ENCODE measurements around the gene ATP6V0A4. TPM values are rescaled to one million over a fixed set of nuclear protein-coding genes. Genes with fewer than 3 reads are reported as not detected.

Gene ATP6V0A4
- total RNA-seq, 4 donors from 2014 or later = not detected

- DNase-seq = no peak
- in situ Hi-C loops (cut with MboI; ENCODE audit: low pct_ligation_motif_present in 1 of 4, low pct_unique_long_range_greater_than_20kb in 1 of 4, low sequenced_read_pairs in 3 of 4) (no loop called here), intact Hi-C loops (cut with DNase I; ENCODE audit: low total_unique reads) (no loop called here)
- no peaks in the 10 kb centered on the region for H3K4me1 ChIP-seq
- no peaks in the 10 kb centered on the region for H3K36me3 ChIP-seq
- no peaks in the 10 kb centered on the region for H3K27me3 ChIP-seq
- H3K9me3 ChIP-seq = no peaks in the 10 kb centered on the region
- 79 to 89% methylated on average over 11 of the region's 11 CpGs for WGBS, 2 donors (ENCODE audit: low coverage in 1 of 2)
- TF ChIP-seq CTCF (IDR thresholded peaks at IDR 0.05) (no peak), POLR2AphosphoS5 (IDR thresholded peaks at IDR 0.05) (no peak), EP300 (IDR thresholded peaks at IDR 0.05; ENCODE audit: low read depth) (no peak), POLR2A (IDR thresholded peaks at IDR 0.05) (no peak)
- H3K4me3 ChIP-seq = no peak overlapping the region
- no peak overlapping the region for H3K27ac ChIP-seq
Measured at GRCh38 chr7:138825049-138825721, 27.2 kb upstream of the ATP6V0A4 start.

GRCh38 chr7:138822867-138823535, 25.0 kb upstream of the ATP6V0A4 start:
- no peak for DNase-seq
- Histone ChIP-seq H3K4me1 (no peaks in the 10 kb centered on the region), H3K27me3 (no peaks in the 10 kb centered on the region), H3K27ac (no peak overlapping the region), H3K4me3 (no peak overlapping the region), H3K36me3 (no peaks in the 10 kb centered on the region), H3K9me3 (no peaks in the 10 kb centered on the region)
- in situ Hi-C loops (cut with MboI; ENCODE audit: low pct_ligation_motif_present in 1 of 4, low pct_unique_long_range_greater_than_20kb in 1 of 4, low sequenced_read_pairs in 3 of 4) = no loop called here
- WGBS, 2 donors (ENCODE audit: low coverage in 1 of 2) = 92 to 97% methylated on average over 8 to 11 of the region's 11 CpGs
- intact Hi-C loops (cut with DNase I; ENCODE audit: low total_unique reads) = no loop called here
- TF ChIP-seq EP300 (IDR thresholded peaks at IDR 0.05; ENCODE audit: low read depth) = no peak
- no peak for TF ChIP-seq CTCF (IDR thresholded peaks at IDR 0.05)

- Histone ChIP-seq H3K36me3 (no peaks in the 10 kb centered on the region), H3K9me3 (no peaks in the 10 kb centered on the region), H3K4me3 (no peak overlapping the region), H3K27ac (no peak overlapping the region), H3K4me1 (no peaks in the 10 kb centered on the region), H3K27me3 (no peaks in the 10 kb centered on the region)
- intact Hi-C loops (cut with DNase I; ENCODE audit: low total_unique reads) (no loop called here), in situ Hi-C loops (cut with MboI; ENCODE audit: low pct_ligation_motif_present in 1 of 4, low pct_unique_long_range_greater_than_20kb in 1 of 4, low sequenced_read_pairs in 3 of 4) (no loop called here)
- DNase-seq = no peak
- 92% methylated on average over 7 of the region's 7 CpGs; no CpG with 5 or more reads in 1 of the 2 donors for WGBS, 2 donors (ENCODE audit: low coverage in 1 of 2)
- no peak for TF ChIP-seq EP300 (IDR thresholded peaks at IDR 0.05; ENCODE audit: low read depth)
- TF ChIP-seq POLR2A (IDR thresholded peaks at IDR 0.05) = no peak
- no peak for TF ChIP-seq POLR2AphosphoS5 (IDR thresholded peaks at IDR 0.05)
- no peak for TF ChIP-seq CTCF (IDR thresholded peaks at IDR 0.05)
Measured at GRCh38 chr7:138821912-138822311, 23.9 kb upstream of the ATP6V0A4 start.

GRCh38 chr7:138819625-138820024, 21.6 kb upstream of the ATP6V0A4 start:
- Histone ChIP-seq H3K27me3 (no peaks in the 10 kb centered on the region), H3K27ac (no peak overlapping the region), H3K4me1 (no peaks in the 10 kb centered on the region), H3K36me3 (no peaks in the 10 kb centered on the region), H3K4me3 (no peak overlapping the region), H3K9me3 (no peaks in the 10 kb centered on the region)
- intact Hi-C loops (cut with DNase I; ENCODE audit: low total_unique reads) = no loop called here
- no peak for TF ChIP-seq POLR2AphosphoS5 (IDR thresholded peaks at IDR 0.05)
- no peak for TF ChIP-seq CTCF (IDR thresholded peaks at IDR 0.05)
- TF ChIP-seq EP300 (IDR thresholded peaks at IDR 0.05; ENCODE audit: low read depth) = no peak
- TF ChIP-seq POLR2A (IDR thresholded peaks at IDR 0.05) = no peak
- DNase-seq = no peak
- 76 to 91% methylated on average over 3 of the region's 3 CpGs for WGBS, 2 donors (ENCODE audit: low coverage in 1 of 2)
- in situ Hi-C loops (cut with MboI; ENCODE audit: low pct_ligation_motif_present in 1 of 4, low pct_unique_long_range_greater_than_20kb in 1 of 4, low sequenced_read_pairs in 3 of 4) = no loop called here
